Endothelial cell of umbilical vein (primary cell): ENCODE data around the gene NLE1. TPM values are rescaled to one million over a fixed set of nuclear protein-coding genes. Genes with fewer than 3 reads are reported as not detected.

Experiments
- Bru-seq: library from RNA; stranded (reverse); fragments of 400-500 nt; gene quantifications from one replicate; lab custom pipeline; 2021; lab: Mats Ljungman, UMichigan
- BruChase-seq, 2 experiments: library from RNA; stranded (reverse); fragments of 400-500 nt; gene quantifications; one replicate each; lab custom pipeline; 2021; lab: Mats Ljungman, UMichigan
- BruUV-seq: library from RNA; stranded (reverse); fragments of 400-500 nt; replicated peaks from 2 replicates; lab custom pipeline; 2021; lab: Mats Ljungman, UMichigan
- CTCF ChIA-PET: fragments of 300-600, 350-600 bp; sonication (Branson Sonifier 250); formaldehyde crosslinking; loops from one replicate; lab custom pipeline; 2021; ENCODE audit warnings: antibody characterized with exemption, inconsistent platforms; lab: Charles Lee
- POLR2A ChIA-PET: fragments of 300-600, 350-600 bp; sonication (Branson Sonifier 250); formaldehyde crosslinking; loops from one replicate; lab custom pipeline; 2021; ENCODE audit warnings: antibody characterized with exemption, inconsistent platforms; lab: Charles Lee
- DNase-seq: peaks from one replicate; pipeline ENCODE4 v3.0.0-alpha.2; 2011; ENCODE audit warnings: low read depth, low spot score
- FAIRE-seq: peaks from 2 replicates; lab custom pipeline; 2011; peaks lifted over from hg19 to GRCh38; lab: Jason Lieb, UNC
- H2AFZ ChIP-seq: 2 replicates; pipeline ENCODE4 v1.6.0; 2012; ENCODE audit warnings: low read depth, low read length, control low read depth, inconsistent platforms
- H3K27ac ChIP-seq: 2 replicates; pipeline ENCODE4 v1.5.1; 2011; ENCODE audit warnings: low read depth, mild to moderate bottlenecking, control low read depth, low read length, moderate library complexity; ENCODE audit not compliant: insufficient read depth
- H3K27me3 ChIP-seq, 2 experiments: 2 replicates each; pipeline versions ENCODE4 v1.6.0 to v1.6.1; 2011; ENCODE audit warnings: low read length in 2 of 2, mixed read lengths in 1 of 2; ENCODE audit not compliant: control insufficient read depth in 2 of 2, insufficient read depth in 2 of 2
- H3K36me3 ChIP-seq, 2 experiments: 2 replicates in 1 of 2; 3 replicates in 1 of 2; pipeline ENCODE4 v1.5.1; 2011; ENCODE audit warnings: low read length in 2 of 2, mild to moderate bottlenecking in 1 of 2, moderate library complexity in 1 of 2; ENCODE audit not compliant: control insufficient read depth in 2 of 2, insufficient read depth in 2 of 2; ENCODE audit errors: extremely low read depth in 1 of 2
- H3K4me1 ChIP-seq: 3 replicates; pipeline ENCODE4 v1.5.1; 2011; ENCODE audit warnings: mild to moderate bottlenecking, low read length; ENCODE audit not compliant: control insufficient read depth, insufficient read depth; ENCODE audit errors: extremely low read depth
- H3K4me2 ChIP-seq: 2 replicates; pipeline ENCODE4 v1.6.1; 2011; ENCODE audit warnings: low read length, control low read depth, mixed read lengths; ENCODE audit not compliant: insufficient read depth
- H3K4me3 ChIP-seq, 3 experiments: fragments of 200-600 bp in 1 of 3; sonication (generic), shearing (Covaris generic) in 1 of 3; replicated peaks in 1 of 3; 2 replicates each; pipeline ENCODE4 v1.5.1; 2011 to 2016; ENCODE audit warnings: control low read depth in 3 of 3, low read length in 3 of 3, mild to moderate bottlenecking in 2 of 3, inconsistent platforms in 1 of 3, low read depth in 1 of 3, moderate library complexity in 1 of 3; ENCODE audit not compliant: insufficient read depth in 1 of 3
- H3K79me2 ChIP-seq: 2 replicates; pipeline ENCODE4 v1.6.0; 2012; ENCODE audit warnings: low read length, inconsistent platforms; ENCODE audit not compliant: control insufficient read depth, insufficient read depth
- H3K9ac ChIP-seq: replicated peaks from 2 replicates; pipeline ENCODE3; 2011; ENCODE audit warnings: low read length, control low read depth; ENCODE audit not compliant: insufficient read depth; ENCODE audit errors: extremely low read depth
- H3K9me1 ChIP-seq: replicated peaks from 3 replicates; pipeline ENCODE4 v1.6.0; 2011; ENCODE audit warnings: mild to moderate bottlenecking, low read length; ENCODE audit not compliant: control insufficient read depth, insufficient read depth; ENCODE audit errors: extremely low read depth
- H3K9me3 ChIP-seq: replicated peaks from 2 replicates; pipeline ENCODE4 v1.5.1; 2012; ENCODE audit warnings: low read length, inconsistent platforms; ENCODE audit not compliant: control insufficient read depth, insufficient read depth
- H4K20me1 ChIP-seq: replicated peaks from 2 replicates; pipeline ENCODE3; 2011; ENCODE audit warnings: mild to moderate bottlenecking, low read length; ENCODE audit not compliant: control insufficient read depth, insufficient read depth; ENCODE audit errors: extremely low read depth
- CTCF ChIP-seq, 2 donors: IDR thresholded peaks; 1 replicate in 1 of 2; 2 replicates in 1 of 2; pipeline ENCODE4 v1.5.1; 2011; ENCODE audit warnings: low read length in 2 of 2, mild to moderate bottlenecking in 2 of 2, moderate library complexity in 2 of 2, control low read depth in 1 of 2, inconsistent platforms in 1 of 2, low read depth in 1 of 2; ENCODE audit not compliant: insufficient read depth in 1 of 2; ENCODE audit errors: extremely low read depth in 1 of 2
- EZH2 ChIP-seq: IDR thresholded peaks from 2 replicates; pipeline ENCODE4 v1.6.1; 2012; ENCODE audit warnings: borderline replicate concordance, low read depth, mild to moderate bottlenecking, moderate library complexity, low read length, inconsistent platforms; ENCODE audit not compliant: severe bottlenecking
- FOS ChIP-seq: IDR thresholded peaks from 2 replicates; pipeline ENCODE4 v1.6.1; 2011; ENCODE audit warnings: mild to moderate bottlenecking, low read length, moderate library complexity, borderline replicate concordance; ENCODE audit not compliant: insufficient read depth
- GATA2 ChIP-seq: IDR thresholded peaks from 2 replicates; pipeline ENCODE4 v1.7.0; 2011; ENCODE audit warnings: low read depth, mild to moderate bottlenecking, moderate library complexity, mixed read lengths, low read length; ENCODE audit not compliant: insufficient read length, insufficient read depth
- JUN ChIP-seq: IDR thresholded peaks from 2 replicates; pipeline ENCODE4 v1.6.1; 2011; ENCODE audit warnings: borderline replicate concordance, low read depth; ENCODE audit not compliant: insufficient read length, insufficient read depth
- MAX ChIP-seq: IDR thresholded peaks from 2 replicates; pipeline ENCODE4 v1.6.1; 2011; ENCODE audit not compliant: insufficient read depth, insufficient read length
- MYC ChIP-seq: IDR thresholded peaks from one replicate; pipeline ENCODE4 v1.6.1; 2011; ENCODE audit warnings: mild to moderate bottlenecking, low read depth, low read length
- POLR2A ChIP-seq: IDR thresholded peaks from 2 replicates; pipeline ENCODE4 v1.6.1; 2012; ENCODE audit warnings: low read depth, mild to moderate bottlenecking, control low read depth, low read length
- POLR2AphosphoS5 ChIP-seq: IDR thresholded peaks from 2 replicates; pipeline ENCODE4 v1.6.1; 2012; ENCODE audit warnings: low read depth, mild to moderate bottlenecking, control low read depth, low read length, moderate library complexity; ENCODE audit not compliant: insufficient read depth
- dilution Hi-C: fragments of 300-500 bp; cut with MboI; formaldehyde crosslinking; loops from one replicate; pipeline ENCODE4 v1.15.0; 2019; ENCODE audit warnings: low sequenced_read_pairs; ENCODE audit not compliant: extremely low pct_ligation_motif_present
- intact Hi-C: fragments of 100-400 bp; cut with micrococcal nuclease; formaldehyde crosslinking; loops from one replicate; pipeline ENCODE4 v1.10.0; 2022
- long read RNA-seq: library from polyadenylated mRNA; stranded (forward); transcript quantifications from one replicate; pipeline ENCODE4 v2.0.0, GENCODE V29; 2021
- polyA minus RNA-seq, 3 experiments: library from RNA; depleted of rRNA, polyadenylated mRNA; stranded (reverse); fragments of >200 nt; gene quantifications; 1 replicate in 1 of 3; 2 replicates in 2 of 3; pipeline ENCODE4 v1.2.3, GENCODE V29; 2011
- polyA plus RNA-seq, 4 experiments: library from polyadenylated mRNA; depleted of rRNA in 3 of 4; stranded (reverse) in 3 of 4; unstranded in 1 of 4; fragments of >200 nt; gene quantifications; 2 replicates each; pipeline versions ENCODE4 v1.2.1 to v1.2.3, GENCODE V29; 2011 to 2012; ENCODE audit warnings: missing spikeins in 1 of 4
- total RNA-seq: library from RNA; stranded (reverse); gene quantifications from 2 replicates; pipeline ENCODE4 v1.2.3, GENCODE V29; 2021

The NLE1 gene
- total RNA-seq, result 15.8 and 22.8 TPM in 2 replicates
- 19.1 and 19.8 TPM in 2 replicates for polyA plus RNA-seq
- 15.6 and 16.7 TPM in 2 replicates for polyA plus RNA-seq (2011; cell fraction: cytosol; rRNA removed)
- polyA plus RNA-seq (2011; cell fraction: nucleus; rRNA removed), result 18.0 and 21.8 TPM in 2 replicates
- 14.9 and 15.7 TPM in 2 replicates for polyA plus RNA-seq (2012)
- 14.6 and 19.3 TPM in 2 replicates for polyA minus RNA-seq
- polyA minus RNA-seq (2011; cell fraction: cytosol; rRNA and poly(A)+ RNA removed), result 28.2 TPM
- polyA minus RNA-seq (2011; cell fraction: nucleus; rRNA and poly(A)+ RNA removed), result 9.0 and 9.3 TPM in 2 replicates
- Bru-seq, nascent RNA, result percentile 65 among the genes with signal in this experiment
- BruChase-seq, experiment 1, labeled RNA remaining after a 6-hour chase, result percentile 62 among the genes with signal in this experiment
- BruChase-seq, experiment 2, labeled RNA remaining after a 2-hour chase, result percentile 59 among the genes with signal in this experiment
- long read RNA-seq, full-length matches to known transcripts, result 20 of 26 reads
- long read RNA-seq, partial matches to known transcripts, result 3 of 26 reads
- long read RNA-seq, other reads (novel, unspliced or antisense), result 3 of 26 reads

- H3K4me2 ChIP-seq, result peak within 1 kb of the TSS; percentile 60
- H4K20me1 ChIP-seq, result no peaks in the 10 kb centered on the region
- FAIRE-seq, result peak; percentile 88
- peak within 1 kb of the TSS; percentile 49 for H3K9ac ChIP-seq
- H3K27me3 ChIP-seq, result peaks cover 0 to 2% of the 10 kb centered on the region in 2 experiments
- H3K9me1 ChIP-seq, result no peaks in the 10 kb centered on the region
- H3K27ac ChIP-seq, result no peak within 1 kb of the TSS
- intact Hi-C loops, result loop anchor here (2.0 to 10.0 kb wide), 3 partner anchors 100 to 393 kb away; partner anchors contain the start of genes SLFN11, SLFN12L and SLFN5
- H3K4me1 ChIP-seq, result peaks cover 6% of the 10 kb centered on the region
- dilution Hi-C loops, result no loop called here
- H3K36me3 ChIP-seq, result peaks cover 9 to 12% of the 10 kb centered on the region in 2 experiments
- TF ChIP-seq JUN (no peak), POLR2A (peak; percentile 73), GATA2 (no peak), CTCF (IDR thresholded peaks at IDR 0.05; ENCODE audit: extremely low read depth in 1 of 2, insufficient read depth in 1 of 2, low read depth in 1 of 2, low read length in 2 of 2) (peak; percentile 95 to 96), POLR2AphosphoS5 (peak; percentile 75), MAX (peak; percentile 90), FOS (no peak), MYC (peak; percentile 95), EZH2 (no peak)
- H2AFZ ChIP-seq, result peak within 1 kb of the TSS; percentile 83
- ChIA-PET CTCF (interaction anchor here (0.9 to 2.2 kb wide), 4 partner anchors 13 to 599 kb away, joined by 3 to 6 read pairs (median 5); no protein-coding TSS in a partner anchor), POLR2A (interaction anchor here (0.7 kb wide), 1 partner anchor 336 kb away, joined by 5 read pairs; no protein-coding TSS in a partner anchor)
- peaks cover 21% of the 10 kb centered on the region for H3K79me2 ChIP-seq
- no peaks in the 10 kb centered on the region for H3K9me3 ChIP-seq
- H3K4me3 ChIP-seq, result peak within 1 kb of the TSS; percentile 77 to 91 (median 79)
- TSS peak; percentile 42 for BruUV-seq
- DNase-seq, result peak; percentile 80
These were observed at the start of gene NLE1 for GRCh38 chr17:35141681-35142466. Gene NLE1, minus strand, starts transcription at chr17:35142303. Its CDS starts 28 bp downstream, at chr17:35142275.
